Transverse colon (tissue), 4 donors: Measurements from ENCODE around the gene MMRN2.
"Not testable (repeated sequence)": the region's sequence is repeated elsewhere in the genome, so short reads cannot be mapped to it uniquely, and the experiment has no call there.

Experiments used
- CTCF ChIP-seq, 5 experiments: fragments of 200-600 bp in 3 of 5; fragments of 450-650 bp in 2 of 5; sonication (generic) in 3 of 5; IDR thresholded peaks; 1 replicate in 2 of 5; 2 replicates in 3 of 5; pipeline ENCODE4 v1.5.1; 2016 to 2017; ENCODE audit warnings: antibody characterized with exemption in 5 of 5, inconsistent platforms in 3 of 5, mild to moderate bottlenecking in 2 of 5, moderate library complexity in 1 of 5
- EP300 ChIP-seq: sonication (generic); formaldehyde crosslinking; IDR thresholded peaks from one replicate; pipeline ENCODE4 v1.6.1; 2017; ENCODE audit warnings: antibody characterized with exemption, low read depth
- POLR2A ChIP-seq: fragments of 450-650 bp; IDR thresholded peaks from one replicate; pipeline ENCODE4 v1.6.1; 2016; ENCODE audit warnings: antibody characterized with exemption, mild to moderate bottlenecking, moderate library complexity
- POLR2AphosphoS5 ChIP-seq, 3 donors: sonication (generic); formaldehyde crosslinking; IDR thresholded peaks; one replicate each; pipeline ENCODE4 v1.6.1; 2016; ENCODE audit warnings: antibody characterized with exemption in 3 of 3

- not testable (repeated sequence) for TF ChIP-seq CTCF (IDR thresholded peaks at IDR 0.05); POLR2AphosphoS5 (IDR thresholded peaks at IDR 0.05); POLR2A; EP300
These were observed 4.7 kb downstream of the MMRN2 start for GRCh38 chr10:86952697-86953096.
